Measurements from ENCODE around the gene BBS9. TPM values are rescaled to one million over a fixed set of nuclear protein-coding genes. Genes with fewer than 3 reads are reported as not detected.

The BBS9 gene
- total RNA-seq, 2 donors from 2014 or later = 14.2 to 23.6 TPM

DNA sequence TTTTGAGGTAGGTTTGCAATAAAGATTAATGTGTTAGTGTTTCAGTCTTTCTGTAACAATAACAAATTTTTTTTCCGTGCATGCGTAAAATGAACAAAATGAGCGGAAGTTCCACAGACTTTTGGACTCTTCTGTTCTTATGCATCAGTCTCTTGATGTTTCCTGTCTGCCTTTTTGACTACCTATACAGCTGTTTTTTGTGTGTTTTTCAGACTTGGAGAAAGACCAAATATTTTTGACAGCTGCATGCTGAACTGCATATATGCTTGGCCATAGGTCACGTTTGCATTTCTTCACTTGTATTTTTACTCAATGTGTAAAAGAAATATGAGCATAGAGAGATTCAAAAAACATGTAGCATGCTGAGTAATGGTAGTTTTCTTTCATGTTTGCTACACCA, 119.3 kb downstream of the BBS9 start:
- ATAC-seq (no peak), DNase-seq (no peak)
- Histone ChIP-seq H3K4me1 (peaks cover 6% of the 10 kb centered on the region), H3K27ac (no peak overlapping the region), H3K27me3 (no peaks in the 10 kb centered on the region), H3K36me3 (replicated peaks in 1 of 2; ENCODE audit: insufficient read depth in 1 of 2, low read depth in 2 of 2) (no peaks in the 10 kb centered on the region), H3K9me3 (no peaks in the 10 kb centered on the region), H3K4me3 (no peak overlapping the region)
- intact Hi-C loops (cut with DNase I) = no loop called here
- 80 to 88% methylated on average over 4 of the region's 4 CpGs for WGBS, 2 donors
- no peak for TF ChIP-seq POLR2A (IDR thresholded peaks at IDR 0.05)
- TF ChIP-seq, protein P1, sequence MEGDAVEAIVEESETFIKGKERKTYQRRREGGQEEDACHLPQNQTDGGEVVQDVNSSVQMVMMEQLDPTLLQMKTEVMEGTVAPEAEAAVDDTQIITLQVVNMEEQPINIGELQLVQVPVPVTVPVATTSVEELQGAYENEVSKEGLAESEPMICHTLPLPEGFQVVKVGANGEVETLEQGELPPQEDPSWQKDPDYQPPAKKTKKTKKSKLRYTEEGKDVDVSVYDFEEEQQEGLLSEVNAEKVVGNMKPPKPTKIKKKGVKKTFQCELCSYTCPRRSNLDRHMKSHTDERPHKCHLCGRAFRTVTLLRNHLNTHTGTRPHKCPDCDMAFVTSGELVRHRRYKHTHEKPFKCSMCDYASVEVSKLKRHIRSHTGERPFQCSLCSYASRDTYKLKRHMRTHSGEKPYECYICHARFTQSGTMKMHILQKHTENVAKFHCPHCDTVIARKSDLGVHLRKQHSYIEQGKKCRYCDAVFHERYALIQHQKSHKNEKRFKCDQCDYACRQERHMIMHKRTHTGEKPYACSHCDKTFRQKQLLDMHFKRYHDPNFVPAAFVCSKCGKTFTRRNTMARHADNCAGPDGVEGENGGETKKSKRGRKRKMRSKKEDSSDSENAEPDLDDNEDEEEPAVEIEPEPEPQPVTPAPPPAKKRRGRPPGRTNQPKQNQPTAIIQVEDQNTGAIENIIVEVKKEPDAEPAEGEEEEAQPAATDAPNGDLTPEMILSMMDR (IDR thresholded peaks at IDR 0.05) = no peak

DNA sequence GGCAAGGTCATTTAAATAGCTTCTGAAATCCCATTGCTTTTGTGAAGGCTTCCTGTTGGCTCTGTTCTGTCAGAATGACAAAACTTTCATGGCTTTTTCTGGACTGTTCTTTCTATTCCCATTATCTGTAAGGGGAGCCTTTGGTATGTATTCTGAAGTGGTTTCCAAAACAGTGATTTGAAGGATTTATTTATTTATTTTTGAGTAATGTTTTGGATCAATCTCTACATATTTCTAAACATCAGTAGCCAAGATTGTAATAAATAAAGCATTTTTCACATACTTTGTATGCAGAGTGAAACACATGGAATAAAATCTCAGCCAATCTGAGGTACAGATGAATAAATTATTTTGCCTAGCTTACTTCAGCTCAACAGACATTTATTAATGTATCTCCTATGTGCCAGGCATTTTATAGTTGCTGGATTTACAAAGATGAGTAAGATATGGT, 121.1 kb downstream of the BBS9 start:
- intact Hi-C loops (cut with DNase I) = no loop called here
- TF ChIP-seq, protein P1 (IDR thresholded peaks at IDR 0.05) = no peak
- no peak for TF ChIP-seq POLR2A (IDR thresholded peaks at IDR 0.05)
- H3K9me3 ChIP-seq = no peaks in the 10 kb centered on the region
- H3K27me3 ChIP-seq = no peaks in the 10 kb centered on the region
- ATAC-seq = peak; percentile 38
- peaks cover 6% of the 10 kb centered on the region for H3K4me1 ChIP-seq
- no peak overlapping the region for H3K4me3 ChIP-seq
- no peak for DNase-seq
- no peak overlapping the region for H3K27ac ChIP-seq
- no peaks in the 10 kb centered on the region for H3K36me3 ChIP-seq (replicated peaks in 1 of 2; ENCODE audit: insufficient read depth in 1 of 2, low read depth in 2 of 2)

DNA sequence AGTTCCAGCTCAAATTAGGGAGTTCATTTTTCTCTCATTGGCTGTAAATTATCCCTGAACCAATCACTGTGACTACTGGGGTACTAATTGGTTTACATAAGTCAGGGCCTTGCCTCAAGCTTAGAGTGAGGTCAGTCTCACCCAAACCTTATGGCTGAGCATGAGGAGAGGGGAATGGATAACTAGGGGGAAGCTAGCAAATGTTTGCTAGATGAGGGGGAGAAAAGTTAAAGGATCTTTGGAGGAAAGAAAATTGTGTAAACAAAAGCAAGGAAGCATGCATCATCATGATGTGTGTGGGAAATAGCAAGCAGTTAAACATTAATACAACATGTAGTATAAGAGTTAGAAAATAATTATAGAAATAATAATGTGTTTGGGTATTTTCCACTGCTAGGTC, 121.9 kb downstream of the BBS9 start:
- TF ChIP-seq POLR2A (IDR thresholded peaks at IDR 0.05) = no peak
- TF ChIP-seq, protein P1 (IDR thresholded peaks at IDR 0.05) = no peak
- intact Hi-C loops (cut with DNase I) = no loop called here
- H3K9me3 ChIP-seq = no peaks in the 10 kb centered on the region
- no peaks in the 10 kb centered on the region for H3K36me3 ChIP-seq (replicated peaks in 1 of 2; ENCODE audit: insufficient read depth in 1 of 2, low read depth in 2 of 2)
- no peaks in the 10 kb centered on the region for H3K27me3 ChIP-seq
- ATAC-seq (no peak), DNase-seq (no peak)
- H3K27ac ChIP-seq = no peak overlapping the region
- H3K4me1 ChIP-seq = peaks cover 6% of the 10 kb centered on the region
- no peak overlapping the region for H3K4me3 ChIP-seq

DNA sequence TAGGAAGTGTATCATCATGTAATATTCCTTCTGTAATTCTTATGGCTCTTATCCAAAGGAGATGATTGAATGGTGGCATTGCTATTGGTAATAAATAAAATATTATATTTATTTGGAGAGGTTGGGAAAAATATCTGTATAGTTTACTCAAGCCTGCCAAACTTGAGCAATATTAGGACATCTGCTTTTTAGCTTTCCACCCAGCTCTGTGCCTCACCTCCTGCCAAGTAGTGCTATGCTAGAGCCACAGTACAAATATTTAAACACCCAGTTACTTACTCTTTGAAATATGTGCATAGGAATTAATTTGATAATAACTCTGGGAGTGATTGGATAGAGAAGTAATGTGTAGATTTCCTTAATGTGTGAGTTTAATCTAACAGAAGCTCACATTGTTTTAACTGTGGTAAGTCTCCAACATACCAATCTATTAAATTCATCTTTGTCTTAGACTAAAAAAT, 129.2 kb downstream of the BBS9 start:
- Histone ChIP-seq H3K36me3 (replicated peaks in 1 of 2; ENCODE audit: insufficient read depth in 1 of 2, low read depth in 2 of 2) (no peaks in the 10 kb centered on the region), H3K9me3 (no peaks in the 10 kb centered on the region), H3K27ac (no peak overlapping the region), H3K27me3 (no peaks in the 10 kb centered on the region), H3K4me1 (no peaks in the 10 kb centered on the region), H3K4me3 (no peak overlapping the region)
- DNase-seq (no peak), ATAC-seq (no peak)
- no peak for TF ChIP-seq POLR2A (IDR thresholded peaks at IDR 0.05)
- TF ChIP-seq, protein P1 (IDR thresholded peaks at IDR 0.05) = no peak
- intact Hi-C loops (cut with DNase I) = no loop called here

DNA sequence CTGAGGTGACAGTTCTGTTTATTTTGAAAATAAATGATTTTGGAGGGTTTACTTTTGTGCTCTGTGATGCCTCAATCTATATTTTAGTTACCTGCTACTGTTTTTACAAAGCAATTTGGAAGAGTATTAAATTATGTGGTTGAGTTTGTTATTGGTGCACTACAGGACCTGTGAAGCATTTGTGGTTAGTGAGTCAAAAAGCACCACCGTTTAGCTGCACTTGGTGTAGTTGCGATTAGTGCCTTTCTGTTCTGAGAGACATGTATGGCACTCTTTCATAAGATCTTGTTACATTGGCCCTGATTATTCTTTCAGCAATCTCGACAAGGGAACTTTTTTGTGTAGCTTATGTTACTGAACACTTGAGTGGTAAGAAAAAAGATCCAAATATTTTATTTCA, 132.2 kb downstream of the BBS9 start:
- H3K27me3 ChIP-seq = no peaks in the 10 kb centered on the region
- WGBS, 2 donors = 69 to 80% methylated on average over 3 of the region's 3 CpGs
- TF ChIP-seq, protein P1 (IDR thresholded peaks at IDR 0.05) = no peak
- TF ChIP-seq POLR2A (IDR thresholded peaks at IDR 0.05) = no peak
- DNase-seq = no peak
- no peaks in the 10 kb centered on the region for H3K4me1 ChIP-seq
- intact Hi-C loops (cut with DNase I) = no loop called here
- H3K4me3 ChIP-seq = no peak overlapping the region
- no peak for ATAC-seq
- no peak overlapping the region for H3K27ac ChIP-seq
- no peaks in the 10 kb centered on the region for H3K9me3 ChIP-seq
- H3K36me3 ChIP-seq (replicated peaks in 1 of 2; ENCODE audit: insufficient read depth in 1 of 2, low read depth in 2 of 2) = no peaks in the 10 kb centered on the region
